ENCODE data around the gene POLR2E. TPM values are rescaled to one million over a fixed set of nuclear protein-coding genes. Genes with fewer than 3 reads are reported as not detected.

Gene POLR2E
- total and polyA plus RNA-seq, 11 donors = 116 to 220 (median 139) TPM

- intact Hi-C loops (cut with DNase I) = loop anchor here in 5 of 10 donors (5.0 kb wide), 2 partner anchors 39 to 49 kb away; partner anchors contain the start of gene SBNO2 (in 4 of the 5)
- Histone ChIP-seq H3K4me1 (peaks cover 11 to 74% (median 33%) of the 10 kb centered on the region in 12 donors), H3K4me3 (peak overlapping the region in 2 of 12 donors; percentile 89 to 96), H3K27ac (peak overlapping the region in 8 of 12 donors; percentile 88 to 100 (median 94)), H3K9me3 (no peaks in the 10 kb centered on the region), H3K36me3 (peaks cover 0 to 36% (median 0%) of the 10 kb centered on the region in 9 donors), H3K27me3 (no peaks in the 10 kb centered on the region)
- peak in 1 of 4 donors; percentile 6 for ATAC-seq
- no peak for DNase-seq
- whole genome bisulfite sequencing, 4 donors = 95 to 98% (median 97%) methylated on average over 17 to 25 of the region's 25 CpGs
- TF ChIP-seq POLR2A (IDR thresholded peaks at IDR 0.05) = no peak
- TF ChIP-seq CTCF (IDR thresholded peaks at IDR 0.05) = no peak
Observed at GRCh38 chr19:1133471-1133929, 38.3 kb upstream of the POLR2E start.

- peak in 2 of 4 donors; percentile 2 to 21 for ATAC-seq
- Histone ChIP-seq H3K36me3 (peaks cover 0 to 43% (median 0%) of the 10 kb centered on the region in 9 donors), H3K4me1 (peaks cover 11 to 77% (median 33%) of the 10 kb centered on the region in 12 donors), H3K27me3 (no peaks in the 10 kb centered on the region), H3K27ac (peak overlapping the region; percentile 67 to 100 (median 92)), H3K9me3 (no peaks in the 10 kb centered on the region), H3K4me3 (peak overlapping the region; percentile 42 to 96 (median 78))
- no peak for TF ChIP-seq POLR2A (IDR thresholded peaks at IDR 0.05)
- no peak for TF ChIP-seq CTCF (IDR thresholded peaks at IDR 0.05)
- 72 to 97% (median 75%) methylated on average over 34 to 48 of the region's 48 CpGs for WGBS, 4 donors
- intact Hi-C loops (cut with DNase I) = loop anchor here in 5 of 10 donors (1.0 to 5.0 kb wide), 3 partner anchors 20 to 50 kb away; partner anchors contain the start of gene SBNO2 (in 4 of the 5)
- DNase-seq = no peak
Observed at GRCh38 chr19:1132552-1133383, 37.6 kb upstream of the POLR2E start.

- intact Hi-C loops (cut with DNase I) = loop anchor here in 5 of 10 donors (1.0 to 5.0 kb wide), 3 partner anchors 20 to 50 kb away; partner anchors contain the start of gene SBNO2 (in 4 of the 5)
- Histone ChIP-seq H3K36me3 (peaks cover 2 to 52% (median 7%) of the 10 kb centered on the region in 9 donors), H3K27me3 (no peaks in the 10 kb centered on the region), H3K27ac (peak overlapping the region; percentile 67 to 100 (median 92)), H3K9me3 (no peaks in the 10 kb centered on the region), H3K4me3 (peak overlapping the region; percentile 42 to 96 (median 78)), H3K4me1 (peaks cover 11 to 83% (median 33%) of the 10 kb centered on the region in 12 donors)
- ATAC-seq (peak; percentile 45 to 89 (median 86)), DNase-seq (peak; percentile 89 to 94 (median 91))
- WGBS, 4 donors = 0 to 42% (median 4%) methylated on average over 3 to 64 of the region's 64 CpGs
- peak in 1 of 2 donors; percentile 46 for TF ChIP-seq POLR2A (IDR thresholded peaks at IDR 0.05)
- TF ChIP-seq CTCF (IDR thresholded peaks at IDR 0.05) = peak in 5 of 12 donors; percentile 17 to 47 (median 26)
Observed at GRCh38 chr19:1131718-1132551, 36.8 kb upstream of the POLR2E start.
